Activated T-helper 9 cell treated with anti-CD3 and anti-CD28 coated beads, Interleukin-2, amount 50 U/mL, for 16 hours (primary cell): ENCODE data around the gene LYVE1.

Source experiments
- DNase-seq: peaks from one replicate; pipeline ENCODE4 v3.0.0-alpha.2; 2020; ENCODE audit warnings: low read depth

LYVE1 gene

GRCh38 chr11:10591741-10592140 lies 23.3 kb upstream of the LYVE1 start:
- DNase-seq = no peak

- no peak for DNase-seq
Observed at GRCh38 chr11:10590218-10590915, 21.9 kb upstream of the LYVE1 start.

GRCh38 chr11:10588904-10589303 lies 20.4 kb upstream of the LYVE1 start:
- DNase-seq = no peak

- no peak for DNase-seq
Observed at GRCh38 chr11:10587995-10588394, 19.5 kb upstream of the LYVE1 start.

- no peak for DNase-seq
Observed at GRCh38 chr11:10587388-10587787, 18.9 kb upstream of the LYVE1 start.

GRCh38 chr11:10584071-10584501 lies 15.6 kb upstream of the LYVE1 start:
- no peak for DNase-seq

- no peak for DNase-seq
Observed at GRCh38 chr11:10581481-10582019, 13.1 kb upstream of the LYVE1 start.

GRCh38 chr11:10580623-10581022 lies 12.2 kb upstream of the LYVE1 start:
- no peak for DNase-seq

GRCh38 chr11:10579700-10580099 lies 11.2 kb upstream of the LYVE1 start:
- DNase-seq = no peak

- DNase-seq = no peak
Observed at GRCh38 chr11:10576035-10576398, 7.6 kb upstream of the LYVE1 start.

- no peak for DNase-seq
Observed at GRCh38 chr11:10575346-10576034, 7.0 kb upstream of the LYVE1 start.

GRCh38 chr11:10573556-10573955 lies 5.1 kb upstream of the LYVE1 start:
- DNase-seq = no peak

GRCh38 chr11:10573028-10573427 lies 4.6 kb upstream of the LYVE1 start:
- no peak for DNase-seq

GRCh38 chr11:10572533-10572932 lies 4.1 kb upstream of the LYVE1 start:
- no peak for DNase-seq

GRCh38 chr11:10567446-10567845 lies 1.0 kb downstream of the LYVE1 start:
- no peak for DNase-seq

- no peak for DNase-seq
Observed at GRCh38 chr11:10566257-10566957, 2.1 kb downstream of the LYVE1 start.

GRCh38 chr11:10565493-10565892 lies 3.0 kb downstream of the LYVE1 start:
- no peak for DNase-seq

GRCh38 chr11:10564696-10565318 lies 3.7 kb downstream of the LYVE1 start:
- no peak for DNase-seq

GRCh38 chr11:10564030-10564429 lies 4.4 kb downstream of the LYVE1 start:
- DNase-seq = no peak

GRCh38 chr11:10561947-10562346 lies 6.5 kb downstream of the LYVE1 start:
- DNase-seq = no peak

GRCh38 chr11:10561043-10561818 lies 7.2 kb downstream of the LYVE1 start:
- no peak for DNase-seq

GRCh38 chr11:10558288-10558687 lies 10.2 kb downstream of the LYVE1 start:
- DNase-seq = no peak
